ENCODE results near the gene KLHL28. TPM values are rescaled to one million over a fixed set of nuclear protein-coding genes. Genes with fewer than 3 reads are reported as not detected.
"Not testable (repeated sequence)": the region's sequence is repeated elsewhere in the genome, so short reads cannot be mapped to it uniquely, and the experiment has no call there.

The KLHL28 gene
- total RNA-seq, 1 donor from 2014 or later, result 14.3 TPM

DNA sequence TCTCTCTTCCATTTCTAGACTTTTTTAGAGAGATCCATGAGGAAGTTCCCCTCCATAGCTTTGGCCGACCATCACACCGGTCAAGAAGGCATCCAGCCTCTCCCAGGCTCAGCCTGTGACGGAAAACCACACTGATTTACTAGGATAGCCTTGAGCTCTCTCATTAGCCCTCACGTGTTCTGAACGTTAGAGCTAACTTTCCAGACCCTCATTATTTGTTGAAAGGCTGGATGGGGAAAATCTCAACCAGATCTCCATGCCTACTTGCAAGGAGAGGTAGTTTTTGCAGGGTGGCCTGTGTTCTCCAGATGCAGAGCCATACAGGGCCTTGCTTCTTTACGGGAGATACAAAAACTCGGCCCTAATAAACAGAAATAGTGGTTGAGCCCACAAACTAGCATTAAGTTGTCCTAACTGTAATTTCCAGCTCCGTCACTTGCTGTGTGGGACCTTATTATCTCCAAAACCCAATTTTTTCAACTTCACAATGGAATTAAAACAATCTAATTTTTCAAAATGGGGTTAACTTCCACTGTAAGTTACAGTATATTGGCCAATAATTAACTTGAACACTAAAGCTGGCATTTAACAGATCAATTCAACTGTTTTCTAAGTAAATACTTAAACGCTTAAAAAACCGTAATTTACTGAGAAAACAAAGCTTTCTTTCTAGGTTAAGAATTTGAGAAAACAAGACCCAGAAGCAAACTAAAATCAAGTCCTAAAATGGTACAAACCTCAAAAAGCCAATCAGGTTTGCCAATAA lies 65.3 kb downstream of the KLHL28 start:
- H3K9me3 Mint-ChIP-seq (ENCODE audit: unreplicated experiment), result no peaks in the 10 kb centered on the region
- H3K27me3 Mint-ChIP-seq (ENCODE audit: unreplicated experiment), result peaks cover 5% of the 10 kb centered on the region

GRCh38 chr14:44895716-44896115 lies 66.0 kb downstream of the KLHL28 start:
- no peak for DNase-seq (ENCODE audit: low spot score)
- Mint-ChIP-seq H3K36me3 (ENCODE audit: low read depth, unreplicated experiment) (no peaks in the 10 kb centered on the region), H3K27me3 (ENCODE audit: unreplicated experiment) (peaks cover 5% of the 10 kb centered on the region), H3K9me3 (ENCODE audit: unreplicated experiment) (no peaks in the 10 kb centered on the region), H3K4me3 (ENCODE audit: unreplicated experiment) (no peak overlapping the region), H3K4me1 (ENCODE audit: unreplicated experiment) (peaks cover 3% of the 10 kb centered on the region), H3K27ac (ENCODE audit: unreplicated experiment) (no peak overlapping the region)
- TF ChIP-seq, protein P1, sequence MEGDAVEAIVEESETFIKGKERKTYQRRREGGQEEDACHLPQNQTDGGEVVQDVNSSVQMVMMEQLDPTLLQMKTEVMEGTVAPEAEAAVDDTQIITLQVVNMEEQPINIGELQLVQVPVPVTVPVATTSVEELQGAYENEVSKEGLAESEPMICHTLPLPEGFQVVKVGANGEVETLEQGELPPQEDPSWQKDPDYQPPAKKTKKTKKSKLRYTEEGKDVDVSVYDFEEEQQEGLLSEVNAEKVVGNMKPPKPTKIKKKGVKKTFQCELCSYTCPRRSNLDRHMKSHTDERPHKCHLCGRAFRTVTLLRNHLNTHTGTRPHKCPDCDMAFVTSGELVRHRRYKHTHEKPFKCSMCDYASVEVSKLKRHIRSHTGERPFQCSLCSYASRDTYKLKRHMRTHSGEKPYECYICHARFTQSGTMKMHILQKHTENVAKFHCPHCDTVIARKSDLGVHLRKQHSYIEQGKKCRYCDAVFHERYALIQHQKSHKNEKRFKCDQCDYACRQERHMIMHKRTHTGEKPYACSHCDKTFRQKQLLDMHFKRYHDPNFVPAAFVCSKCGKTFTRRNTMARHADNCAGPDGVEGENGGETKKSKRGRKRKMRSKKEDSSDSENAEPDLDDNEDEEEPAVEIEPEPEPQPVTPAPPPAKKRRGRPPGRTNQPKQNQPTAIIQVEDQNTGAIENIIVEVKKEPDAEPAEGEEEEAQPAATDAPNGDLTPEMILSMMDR (IDR thresholded peaks at IDR 0.05; ENCODE audit: unreplicated experiment), result no peak

More for the DNA sequence above, 65.3 kb downstream of the KLHL28 start:
- TF ChIP-seq, protein P1 (IDR thresholded peaks at IDR 0.05; ENCODE audit: unreplicated experiment), result no peak
- Mint-ChIP-seq H3K27ac (ENCODE audit: unreplicated experiment) (no peak overlapping the region), H3K4me1 (ENCODE audit: unreplicated experiment) (peaks cover 3% of the 10 kb centered on the region), H3K4me3 (ENCODE audit: unreplicated experiment) (peak overlapping the region; percentile 91), H3K36me3 (ENCODE audit: low read depth, unreplicated experiment) (no peaks in the 10 kb centered on the region)
- DNase-seq (ENCODE audit: low spot score), result no peak

DNA sequence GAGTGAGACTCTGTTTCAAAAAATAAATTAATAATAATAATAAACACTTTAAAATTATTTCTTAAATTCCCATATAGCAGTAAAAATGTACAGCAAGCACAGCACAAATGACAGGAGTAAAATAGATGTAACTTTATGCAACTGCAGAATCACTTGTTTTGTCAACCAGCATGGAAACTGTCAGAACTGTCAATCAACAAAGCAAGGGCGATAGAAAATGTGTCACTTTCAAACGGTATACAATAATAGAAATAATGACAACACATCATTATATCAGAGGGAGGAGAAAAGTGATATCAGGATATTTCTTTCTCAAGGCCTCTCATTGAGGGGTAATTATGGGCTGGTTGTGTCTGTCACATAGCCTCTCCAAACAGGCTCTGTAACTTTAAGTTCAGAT lies 68.2 kb downstream of the KLHL28 start:
- no peak for DNase-seq (ENCODE audit: low spot score)
- H3K4me1 Mint-ChIP-seq (ENCODE audit: unreplicated experiment), result peaks cover 3% of the 10 kb centered on the region
- no peak overlapping the region for H3K4me3 Mint-ChIP-seq (ENCODE audit: unreplicated experiment)
- no peaks in the 10 kb centered on the region for H3K36me3 Mint-ChIP-seq (ENCODE audit: low read depth, unreplicated experiment)
- H3K27ac Mint-ChIP-seq (ENCODE audit: unreplicated experiment), result no peak overlapping the region
- H3K9me3 Mint-ChIP-seq (ENCODE audit: unreplicated experiment), result no peaks in the 10 kb centered on the region
- H3K27me3 Mint-ChIP-seq (ENCODE audit: unreplicated experiment), result peaks cover 5% of the 10 kb centered on the region
- TF ChIP-seq, protein P1 (IDR thresholded peaks at IDR 0.05; ENCODE audit: unreplicated experiment), result no peak

GRCh38 chr14:44891726-44892372 lies 69.9 kb downstream of the KLHL28 start:
- H3K4me1 Mint-ChIP-seq (ENCODE audit: unreplicated experiment); H3K27me3 Mint-ChIP-seq (ENCODE audit: unreplicated experiment); H3K36me3 Mint-ChIP-seq (ENCODE audit: low read depth, unreplicated experiment); H3K4me3 Mint-ChIP-seq (ENCODE audit: unreplicated experiment); H3K9me3 Mint-ChIP-seq (ENCODE audit: unreplicated experiment); DNase-seq (ENCODE audit: low spot score); H3K27ac Mint-ChIP-seq (ENCODE audit: unreplicated experiment): not testable (repeated sequence)

GRCh38 chr14:44889595-44890471 lies 71.9 kb downstream of the KLHL28 start:
- Mint-ChIP-seq H3K36me3 (ENCODE audit: low read depth, unreplicated experiment) (no peaks in the 10 kb centered on the region), H3K4me1 (ENCODE audit: unreplicated experiment) (no peaks in the 10 kb centered on the region), H3K4me3 (ENCODE audit: unreplicated experiment) (no peak overlapping the region), H3K27me3 (ENCODE audit: unreplicated experiment) (no peaks in the 10 kb centered on the region), H3K9me3 (ENCODE audit: unreplicated experiment) (no peaks in the 10 kb centered on the region), H3K27ac (ENCODE audit: unreplicated experiment) (no peak overlapping the region)
- TF ChIP-seq, protein P1 (IDR thresholded peaks at IDR 0.05; ENCODE audit: unreplicated experiment), result no peak
- DNase-seq (ENCODE audit: low spot score), result no peak
